GM19467 (cell line): Measurements from ENCODE around the gene FTMT.
"Not testable (repeated sequence)": the region's sequence is repeated elsewhere in the genome, so short reads cannot be mapped to it uniquely, and the experiment has no call there.

Experiments used
- ATAC-seq: cut with Tn5 transposase; IDR thresholded peaks from one replicate; pipeline ENCODE4 v1.9.1; 2021; ENCODE audit warnings: mild to moderate bottlenecking, moderate library complexity; ENCODE audit not compliant: unreplicated experiment

FTMT gene

GRCh38 chr5:121851643-121852574, at the start of gene FTMT:
Gene FTMT (plus strand): TSS chr5:121851882. CDS start chr5:121851964, 82 bp downstream.
- no peak for ATAC-seq

DNA sequence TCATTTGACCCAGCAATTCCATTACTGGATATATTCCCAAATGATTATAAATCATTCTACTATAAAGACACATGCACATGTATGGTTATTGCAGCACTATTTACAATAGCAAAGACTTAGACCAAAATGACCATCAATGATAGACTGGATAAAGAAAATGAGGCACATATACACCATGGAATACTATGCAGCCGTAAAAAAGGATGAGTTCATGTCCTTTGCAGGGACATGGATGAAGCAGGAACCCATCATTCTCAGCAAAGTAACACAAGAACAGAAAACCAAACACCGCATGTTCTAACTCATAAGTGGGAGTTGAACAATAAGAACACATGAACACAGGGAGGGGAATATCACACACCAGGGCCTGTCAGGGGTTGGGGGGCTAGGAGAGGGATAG, 46.4 kb upstream of the FTMT start:
- not testable (repeated sequence) for ATAC-seq

DNA sequence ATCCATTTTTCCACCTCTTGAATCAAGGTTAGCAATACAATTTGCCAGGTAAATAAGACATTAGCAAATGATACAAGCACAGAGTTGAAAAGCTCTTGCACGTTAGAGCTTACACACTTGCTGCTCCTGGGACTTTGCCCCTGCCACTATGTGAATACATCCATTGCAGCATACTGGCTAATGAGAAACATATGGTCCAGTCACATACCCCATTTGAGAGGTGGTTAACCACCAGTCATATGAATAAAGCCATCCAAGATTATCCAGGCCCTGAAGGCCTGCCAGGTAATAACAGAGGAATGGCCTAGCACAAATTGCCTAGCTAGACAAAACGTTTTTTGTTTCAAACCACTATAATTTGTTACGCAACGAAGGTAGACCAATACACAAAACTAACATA, 45.8 kb upstream of the FTMT start:
- ATAC-seq: no peak

DNA sequence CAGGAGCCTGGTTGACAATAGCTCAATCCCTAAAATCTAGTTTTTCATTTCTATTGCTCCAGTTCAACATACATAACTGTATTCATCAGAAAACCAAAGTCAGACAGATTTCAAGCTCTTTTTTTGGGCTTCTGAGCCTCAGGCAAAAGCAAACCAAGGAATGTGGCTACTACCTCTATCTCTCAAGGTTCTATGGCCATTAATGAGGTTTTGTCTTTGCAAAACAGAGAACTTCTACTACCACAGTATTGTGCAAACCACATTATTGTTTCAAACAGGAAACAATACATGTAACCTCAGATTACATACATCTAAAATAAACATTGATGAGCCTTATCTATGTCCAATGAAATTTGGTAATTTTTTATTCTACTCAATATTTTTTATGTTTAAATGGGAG, 35.5 kb upstream of the FTMT start:
- ATAC-seq: no peak

GRCh38 chr5:121819682-121820261, 31.9 kb upstream of the FTMT start:
- ATAC-seq: no peak

GRCh38 chr5:121833617-121834016, 18.1 kb upstream of the FTMT start:
- ATAC-seq: no peak

- ATAC-seq: no peak
Observed at GRCh38 chr5:121834021-121834420, 17.7 kb upstream of the FTMT start.

GRCh38 chr5:121841892-121842291, 9.8 kb upstream of the FTMT start:
- no peak for ATAC-seq

DNA sequence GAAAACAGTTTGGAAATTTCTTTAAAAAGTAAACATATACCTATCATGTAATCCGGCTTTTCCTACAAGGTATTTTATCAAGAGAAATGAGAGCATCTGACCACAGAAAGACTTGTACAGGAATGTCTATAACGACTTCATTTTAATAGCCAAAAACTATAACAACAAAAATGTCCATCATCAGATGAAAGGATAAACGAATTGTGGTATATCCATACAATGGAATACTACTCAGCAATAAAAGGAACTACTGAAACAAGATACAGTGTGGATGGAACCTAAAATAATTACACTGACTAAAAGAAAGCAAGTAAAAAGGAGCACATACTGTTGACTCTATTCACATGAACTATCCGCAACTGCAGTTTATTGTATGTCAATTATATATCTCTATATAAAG, 1.4 kb upstream of the FTMT start:
- no peak for ATAC-seq

GRCh38 chr5:121853850-121854249, 2.2 kb downstream of the FTMT start:
- no peak for ATAC-seq

- no peak for ATAC-seq
Observed at GRCh38 chr5:121862801-121863200, 11.1 kb downstream of the FTMT start.

DNA sequence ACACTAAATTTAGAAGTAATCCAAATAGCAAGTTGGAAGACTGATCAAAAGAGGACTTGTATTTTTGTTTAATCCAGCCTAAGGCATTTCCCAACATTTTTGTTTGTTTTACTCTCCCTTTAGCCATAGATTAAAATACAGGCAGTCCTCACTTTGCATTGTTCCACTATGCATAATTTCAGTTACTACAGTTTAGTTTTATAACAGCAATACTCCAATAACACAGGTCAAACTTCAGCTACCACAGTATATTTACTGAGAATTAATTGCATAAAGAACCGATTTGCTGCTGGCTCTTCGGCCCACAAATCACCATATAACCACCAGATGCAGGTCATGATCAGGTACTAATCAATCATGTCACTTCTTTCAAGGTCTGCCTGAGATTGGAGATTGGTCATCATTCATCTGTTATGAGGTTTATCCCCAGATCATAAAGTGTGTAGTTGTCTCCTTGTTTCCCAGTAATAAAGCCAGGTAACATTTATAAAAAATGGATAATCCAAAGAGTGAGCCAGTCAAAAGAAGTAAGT, 12.1 kb downstream of the FTMT start:
- no peak for ATAC-seq

- ATAC-seq: no peak
Observed at GRCh38 chr5:121867403-121867802, 15.7 kb downstream of the FTMT start.

DNA sequence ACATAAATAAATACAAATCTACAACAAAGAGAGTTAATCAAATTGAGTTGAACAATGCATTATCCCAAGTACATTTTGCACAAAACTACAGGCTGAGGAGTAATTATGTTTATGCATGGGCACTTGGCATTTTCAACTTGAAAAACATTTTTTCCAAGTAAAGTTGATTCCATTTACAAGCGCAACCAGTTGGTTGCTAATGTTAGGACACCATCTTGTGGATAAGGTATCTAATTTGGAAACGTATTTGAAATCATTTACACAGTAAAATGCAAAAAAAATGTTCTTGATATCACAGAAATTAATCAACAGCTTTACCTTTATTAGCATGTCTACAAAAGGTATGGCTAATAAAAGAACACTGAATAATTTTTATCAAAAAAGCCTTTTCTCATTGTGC, 18.8 kb downstream of the FTMT start:
- no peak for ATAC-seq

DNA sequence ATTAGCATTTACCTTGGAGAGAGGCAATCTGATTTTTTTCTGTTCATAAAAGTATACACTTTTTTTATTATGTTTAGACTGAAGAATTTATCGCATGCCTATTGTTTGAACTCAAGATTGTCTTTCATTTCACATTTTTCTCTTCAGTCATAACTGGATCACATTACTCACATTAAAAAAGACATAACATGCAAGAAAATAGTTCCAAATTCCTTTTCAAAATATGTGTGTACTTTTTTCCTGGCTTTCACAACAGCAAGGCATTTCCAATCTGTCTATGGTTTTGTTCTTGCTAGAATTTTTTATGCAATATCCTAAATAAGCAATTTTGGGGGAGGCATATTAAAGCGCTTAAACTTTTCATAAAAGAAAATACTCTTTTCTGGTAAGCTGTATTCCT, 21.2 kb downstream of the FTMT start:
- no peak for ATAC-seq

GRCh38 chr5:121873409-121873808, 21.7 kb downstream of the FTMT start:
- ATAC-seq: no peak

DNA sequence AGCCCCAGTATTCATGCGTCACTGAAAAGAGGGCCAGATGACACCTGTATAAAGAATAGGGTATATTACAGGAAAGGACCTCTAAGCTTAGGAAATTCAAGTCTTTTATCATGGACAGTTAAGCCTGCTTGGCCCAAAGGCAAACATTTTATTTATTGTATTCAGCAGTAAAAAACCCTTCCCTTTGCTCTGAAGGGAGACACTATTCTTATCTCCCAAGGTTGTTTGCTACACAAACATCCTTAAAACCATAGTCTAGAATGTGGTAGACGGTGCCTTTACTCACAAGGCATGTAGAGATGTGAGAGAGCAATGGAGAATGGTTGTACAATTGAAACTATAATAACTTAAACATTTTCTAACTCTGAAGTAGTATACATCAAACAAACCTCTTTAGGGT, 33.9 kb downstream of the FTMT start:
- no peak for ATAC-seq

DNA sequence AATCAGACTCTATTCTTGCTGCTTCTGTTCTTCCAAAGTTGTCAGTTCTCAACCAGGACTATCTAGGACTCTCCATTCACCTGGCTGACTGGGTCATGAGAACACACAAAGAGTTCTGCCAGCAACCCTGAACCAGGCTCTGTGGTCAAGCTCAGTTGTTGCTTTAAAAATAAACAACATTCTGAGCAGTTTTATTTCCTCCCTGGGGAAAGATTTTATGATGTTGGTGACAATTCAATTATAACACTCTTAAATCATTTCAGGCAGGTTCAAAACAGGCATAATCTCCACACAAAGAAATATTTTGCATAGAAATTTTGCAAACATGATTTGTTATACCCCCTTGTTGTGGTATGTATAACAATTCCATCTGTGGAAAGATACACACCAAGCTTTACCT, 36.0 kb downstream of the FTMT start:
- no peak for ATAC-seq

DNA sequence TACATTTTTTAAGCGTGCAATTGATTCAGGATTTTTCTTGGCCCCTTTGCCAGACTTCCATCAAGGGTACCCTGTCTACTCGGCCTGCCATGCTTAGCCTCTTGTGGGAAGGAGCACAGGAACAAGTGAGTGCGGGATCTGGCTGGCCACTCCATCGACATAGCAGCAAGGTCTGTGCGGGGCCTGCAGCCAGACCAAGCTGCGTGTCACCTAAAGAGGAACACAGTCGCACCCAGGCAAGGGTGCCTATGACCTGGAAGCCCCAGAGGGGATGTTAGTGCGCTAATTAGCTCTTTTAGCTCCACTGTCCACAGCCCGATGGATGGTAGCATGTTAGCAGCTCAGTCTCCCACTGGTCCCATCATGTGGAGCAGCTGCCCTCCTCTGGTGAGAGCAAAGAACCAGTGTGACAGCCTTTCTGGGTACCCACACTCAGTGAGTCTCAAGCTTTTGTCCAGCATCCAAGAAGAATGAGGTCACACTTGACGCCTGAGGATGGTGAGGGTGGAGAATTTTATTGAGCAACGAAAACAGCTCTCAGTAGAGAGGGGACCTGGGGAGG, 38.7 kb downstream of the FTMT start:
- no peak for ATAC-seq

- no peak for ATAC-seq
Observed at GRCh38 chr5:121897341-121897740, 45.7 kb downstream of the FTMT start.

GRCh38 chr5:121899346-121899745, 47.7 kb downstream of the FTMT start:
- ATAC-seq: no peak
